Osteoblast (primary cell): ENCODE measurements around the gene BRCA1. TPM values are rescaled to one million over a fixed set of nuclear protein-coding genes. Genes with fewer than 3 reads are reported as not detected.

Experiments
- DNase-seq: peaks from one replicate; pipeline ENCODE4 v3.0.0; 2011; ENCODE audit warnings: low spot score, mixed read lengths; ENCODE audit not compliant: insufficient read length; ENCODE audit errors: missing footprints
- H2AFZ ChIP-seq: 2 replicates; pipeline ENCODE4 v1.6.0; 2011; ENCODE audit warnings: mild to moderate bottlenecking, low read length
- H3K27ac ChIP-seq: 2 replicates; pipeline ENCODE4 v1.5.1; 2011; ENCODE audit warnings: mild to moderate bottlenecking, low read depth, low read length, moderate library complexity
- H3K27me3 ChIP-seq: 2 replicates; pipeline ENCODE4 v1.6.0; 2012; ENCODE audit warnings: mild to moderate bottlenecking, control low read depth, inconsistent platforms, low read length, moderate library complexity; ENCODE audit not compliant: insufficient read depth
- H3K36me3 ChIP-seq: 2 replicates; pipeline ENCODE4 v1.5.1; 2011; ENCODE audit warnings: mild to moderate bottlenecking, low read length, control low read depth, moderate library complexity; ENCODE audit not compliant: insufficient read depth
- H3K4me1 ChIP-seq: 2 replicates; pipeline ENCODE4 v1.5.1; 2011; ENCODE audit warnings: mild to moderate bottlenecking, low read length, control low read depth, moderate library complexity; ENCODE audit not compliant: insufficient read depth
- H3K4me2 ChIP-seq: 2 replicates; pipeline ENCODE4 v1.6.0; 2011; ENCODE audit warnings: mild to moderate bottlenecking, low read length; ENCODE audit not compliant: insufficient read depth
- H3K4me3 ChIP-seq: fragments of 200-600 bp; sonication (generic); 3 replicates; pipeline ENCODE4 v1.5.1; 2012; ENCODE audit warnings: mild to moderate bottlenecking, low read length, inconsistent platforms; ENCODE audit not compliant: insufficient read depth
- H3K79me2 ChIP-seq: 2 replicates; pipeline ENCODE4 v1.6.0; 2012; ENCODE audit warnings: mild to moderate bottlenecking, low read length, control low read depth, inconsistent platforms; ENCODE audit not compliant: insufficient read depth
- H3K9me3 ChIP-seq: 2 replicates; pipeline ENCODE4 v1.5.1; 2011; ENCODE audit warnings: low read depth, low read length, control low read depth
- H4K20me1 ChIP-seq: 2 replicates; pipeline ENCODE4 v1.6.0; 2012; ENCODE audit warnings: mild to moderate bottlenecking, low read length, control low read depth; ENCODE audit not compliant: insufficient read depth
- CTCF ChIP-seq: IDR thresholded peaks from 2 replicates; pipeline ENCODE4 v1.5.1; 2011; ENCODE audit warnings: mild to moderate bottlenecking, low read depth, low read length, moderate library complexity; ENCODE audit errors: extremely low read depth
- total RNA-seq: library from RNA; depleted of rRNA; stranded (reverse); fragments of >200 nt; gene quantifications from 2 replicates; pipeline ENCODE4 v1.2.3, GENCODE V29; 2012

BRCA1 gene
- total RNA-seq, 1 donor = 5.4 TPM

DNA sequence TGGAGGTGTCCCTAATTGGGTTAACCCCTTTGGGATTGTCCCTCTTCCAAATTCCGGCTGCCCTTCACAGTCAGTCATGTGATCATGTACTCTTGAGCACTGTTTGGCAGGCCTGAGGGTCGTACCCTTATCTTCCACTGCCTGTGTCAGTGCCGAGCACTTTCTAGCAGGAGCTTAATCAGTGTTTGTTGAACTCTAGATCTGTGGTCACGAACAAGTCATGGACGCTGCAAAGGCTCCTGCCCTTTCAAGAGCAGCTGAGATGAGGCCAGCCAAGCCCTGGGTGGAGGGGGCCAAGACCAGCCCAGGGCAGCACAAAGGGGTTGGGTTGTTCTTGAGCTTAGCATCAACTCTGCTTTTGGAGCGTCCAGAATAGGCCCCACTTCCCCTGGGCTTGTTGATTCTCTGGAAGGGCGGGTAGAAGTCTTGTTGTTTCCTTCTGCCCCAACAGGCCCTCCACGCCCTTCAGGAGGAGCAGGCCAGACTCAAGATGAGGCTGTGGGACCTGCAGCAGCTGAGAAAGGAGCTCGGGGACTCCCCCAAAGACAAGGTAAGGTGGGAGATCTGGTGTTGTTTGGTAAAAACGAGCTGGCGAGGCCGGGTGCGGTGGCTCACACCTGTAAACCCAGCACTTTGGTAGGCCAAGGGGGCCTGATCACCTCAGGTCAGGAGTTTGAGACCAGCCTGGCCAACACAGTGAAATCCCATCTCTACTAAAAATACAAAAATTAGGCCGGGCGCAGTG is 113.3 kb downstream of the BRCA1 start:
- H3K27me3 ChIP-seq = no peaks in the 10 kb centered on the region
- H3K9me3 ChIP-seq = no peaks in the 10 kb centered on the region
- H2AFZ ChIP-seq = no peak overlapping the region
- no peak overlapping the region for H3K4me2 ChIP-seq
- H3K4me3 ChIP-seq = no peak overlapping the region
- peaks cover 3% of the 10 kb centered on the region for H3K4me1 ChIP-seq
- peaks cover 5% of the 10 kb centered on the region for H4K20me1 ChIP-seq
- peak; percentile 31 for DNase-seq
- peaks cover 26% of the 10 kb centered on the region for H3K36me3 ChIP-seq
- H3K79me2 ChIP-seq = peaks cover 20% of the 10 kb centered on the region
- H3K27ac ChIP-seq = no peak overlapping the region
- TF ChIP-seq CTCF = no peak

- Histone ChIP-seq H2AFZ (no peak overlapping the region), H3K4me2 (no peak overlapping the region), H3K79me2 (peaks cover 10% of the 10 kb centered on the region), H3K27ac (no peak overlapping the region), H3K9me3 (no peaks in the 10 kb centered on the region), H3K27me3 (no peaks in the 10 kb centered on the region), H4K20me1 (no peaks in the 10 kb centered on the region), H3K36me3 (peaks cover 19% of the 10 kb centered on the region), H3K4me1 (peaks cover 1% of the 10 kb centered on the region), H3K4me3 (no peak overlapping the region)
- DNase-seq = peak; percentile 32
- no peak for TF ChIP-seq CTCF
Observed at GRCh38 chr17:43010667-43011308, 114.4 kb downstream of the BRCA1 start.

- peak within 1 kb of the TSS; percentile 95 for H3K27ac ChIP-seq
- H3K36me3 ChIP-seq = peaks cover 16% of the 10 kb centered on the region
- peak; percentile 88 for DNase-seq
- peak within 1 kb of the TSS; percentile 95 for H3K4me3 ChIP-seq
- H3K79me2 ChIP-seq = peaks cover 3% of the 10 kb centered on the region
- TF ChIP-seq CTCF = peak; percentile 23
- peak within 1 kb of the TSS; percentile 89 for H3K4me2 ChIP-seq
- H4K20me1 ChIP-seq = peaks cover 8% of the 10 kb centered on the region
- H2AFZ ChIP-seq = peak within 1 kb of the TSS; percentile 93
- no peaks in the 10 kb centered on the region for H3K27me3 ChIP-seq
- H3K9me3 ChIP-seq = no peaks in the 10 kb centered on the region
- H3K4me1 ChIP-seq = peaks cover 13% of the 10 kb centered on the region
Observed at GRCh38 chr17:43006639-43007551, 118.3 kb downstream of the BRCA1 start, which contains the start of gene IFI35. TSS of gene IFI35 (plus strand) at chr17:43006784. CDS start at chr17:43006948, 164 bp downstream.
